Muscle of back (tissue), 13 donors: ENCODE data around the gene DCTN5. TPM values are rescaled to one million over a fixed set of nuclear protein-coding genes. Genes with fewer than 3 reads are reported as not detected.
"Not testable (repeated sequence)": the region's sequence is repeated elsewhere in the genome, so short reads cannot be mapped to it uniquely, and the experiment has no call there.

Experiments
- DNase-seq, 3 donors: peaks; one replicate each; pipeline versions ENCODE4 v3.0.0 to v3.0.0-alpha.2; 2013
- long read RNA-seq, 9 donors: transcript quantifications; one replicate each; lab custom pipeline, GENCODE V29; 2026
- polyA plus RNA-seq, 10 donors: library from polyadenylated mRNA; unstranded; fragments of 120-200 nt; gene quantifications; one replicate each; pipeline ENCODE4 v1.2.1, GENCODE V29; 2013; ENCODE audit not compliant: insufficient read length in 10 of 10

The DCTN5 gene
- 10 to 100 TPM; 35.7 to 46.4 (median 43.1) TPM for polyA plus RNA-seq
- long read RNA-seq, donor 1, full-length matches to known transcripts = 30 of 30 reads
- long read RNA-seq, donor 1, partial matches to known transcripts = 0 of 30 reads
- long read RNA-seq, donor 1, other reads (novel, unspliced or antisense) = 0 of 30 reads
- long read RNA-seq, donor 2, full-length matches to known transcripts = 18 of 18 reads
- long read RNA-seq, donor 2, partial matches to known transcripts = 0 of 18 reads
- long read RNA-seq, donor 2, other reads (novel, unspliced or antisense) = 0 of 18 reads
- long read RNA-seq, donor 3 = 0 reads
- long read RNA-seq, donor 4, full-length matches to known transcripts = 22 of 22 reads
- long read RNA-seq, donor 4, partial matches to known transcripts = 0 of 22 reads
- long read RNA-seq, donor 4, other reads (novel, unspliced or antisense) = 0 of 22 reads
- long read RNA-seq, donor 5, full-length matches to known transcripts = 34 of 34 reads
- long read RNA-seq, donor 5, partial matches to known transcripts = 0 of 34 reads
- long read RNA-seq, donor 5, other reads (novel, unspliced or antisense) = 0 of 34 reads
- long read RNA-seq, donor 6, full-length matches to known transcripts = 36 of 36 reads
- long read RNA-seq, donor 6, partial matches to known transcripts = 0 of 36 reads
- long read RNA-seq, donor 6, other reads (novel, unspliced or antisense) = 0 of 36 reads
- long read RNA-seq, donor 7, full-length matches to known transcripts = 45 of 45 reads
- long read RNA-seq, donor 7, partial matches to known transcripts = 0 of 45 reads
- long read RNA-seq, donor 7, other reads (novel, unspliced or antisense) = 0 of 45 reads
- long read RNA-seq, donor 8, full-length matches to known transcripts = 19 of 19 reads
- long read RNA-seq, donor 8, partial matches to known transcripts = 0 of 19 reads
- long read RNA-seq, donor 8, other reads (novel, unspliced or antisense) = 0 of 19 reads
- long read RNA-seq, donor 9, partial matches to known transcripts = 0 of 3 reads
- long read RNA-seq, donor 9, other reads (novel, unspliced or antisense) = 0 of 3 reads

- peak; percentile 94 to 98 (median 96) for DNase-seq
These were observed at the start of gene DCTN5, which contains the start of gene PALB2 for GRCh38 chr16:23640931-23641765. TSS of gene DCTN5 (plus strand) at chr16:23641466. CDS start at chr16:23641543, 77 bp downstream. TSS of gene PALB2 (minus strand) at chr16:23641310. CDS start at chr16:23641157, 153 bp downstream.

- DNase-seq = no peak
These were observed 47.1 kb upstream of the DCTN5 start for GRCh38 chr16:23594186-23594585.

- peak in 1 of 3 donors; percentile 5 for DNase-seq
These were observed 45.9 kb upstream of the DCTN5 start for GRCh38 chr16:23595246-23595950.

- peak; percentile 87 to 97 (median 91) for DNase-seq
These were observed 45.1 kb upstream of the DCTN5 start, which contains the start of gene NDUFAB1 for GRCh38 chr16:23595951-23596720. TSS of gene NDUFAB1 (minus strand) at chr16:23596316. CDS start at chr16:23596290, 26 bp downstream.

- DNase-seq = peak in 2 of 3 donors; percentile 4 to 20
These were observed 44.1 kb upstream of the DCTN5 start for GRCh38 chr16:23597003-23597756.

GRCh38 chr16:23607726-23608125 is 33.5 kb upstream of the DCTN5 start:
- DNase-seq = no peak

- no peak for DNase-seq
These were observed 33.1 kb upstream of the DCTN5 start for GRCh38 chr16:23608194-23608593.

GRCh38 chr16:23609929-23610328 is 31.3 kb upstream of the DCTN5 start:
- DNase-seq = no peak

GRCh38 chr16:23610905-23611304 is 30.4 kb upstream of the DCTN5 start:
- DNase-seq = not testable (repeated sequence)

GRCh38 chr16:23611936-23612335 is 29.3 kb upstream of the DCTN5 start:
- DNase-seq = no peak

- no peak for DNase-seq
These were observed 25.5 kb upstream of the DCTN5 start for GRCh38 chr16:23615805-23616204.

- DNase-seq = no peak
These were observed 17.2 kb upstream of the DCTN5 start for GRCh38 chr16:23624092-23624491.

GRCh38 chr16:23629516-23629915 is 11.8 kb upstream of the DCTN5 start:
- DNase-seq = no peak

GRCh38 chr16:23631874-23632273 is 9.4 kb upstream of the DCTN5 start:
- DNase-seq = not testable (repeated sequence)

GRCh38 chr16:23634461-23635036 is 6.7 kb upstream of the DCTN5 start:
- DNase-seq = no peak

GRCh38 chr16:23635958-23636357 is 5.3 kb upstream of the DCTN5 start:
- no peak for DNase-seq

- peak in 1 of 3 donors; percentile 0 for DNase-seq
These were observed 693 bp upstream of the DCTN5 start for GRCh38 chr16:23640615-23640930.

GRCh38 chr16:23642246-23642774 is 1.0 kb downstream of the DCTN5 start:
- DNase-seq = peak in 1 of 3 donors; percentile 5
